CD4-positive, alpha-beta T cell treated with Interferon alpha-2 for 1 hour (primary cell): ENCODE results near the gene FLII.
"Not testable (repeated sequence)": the region's sequence is repeated elsewhere in the genome, so short reads cannot be mapped to it uniquely, and the experiment has no call there.

Experiments
- DNase-seq, 2 donors: peaks; one replicate each; pipeline ENCODE4 v3.0.0-alpha.2; 2020 to 2022

FLII gene

DNA sequence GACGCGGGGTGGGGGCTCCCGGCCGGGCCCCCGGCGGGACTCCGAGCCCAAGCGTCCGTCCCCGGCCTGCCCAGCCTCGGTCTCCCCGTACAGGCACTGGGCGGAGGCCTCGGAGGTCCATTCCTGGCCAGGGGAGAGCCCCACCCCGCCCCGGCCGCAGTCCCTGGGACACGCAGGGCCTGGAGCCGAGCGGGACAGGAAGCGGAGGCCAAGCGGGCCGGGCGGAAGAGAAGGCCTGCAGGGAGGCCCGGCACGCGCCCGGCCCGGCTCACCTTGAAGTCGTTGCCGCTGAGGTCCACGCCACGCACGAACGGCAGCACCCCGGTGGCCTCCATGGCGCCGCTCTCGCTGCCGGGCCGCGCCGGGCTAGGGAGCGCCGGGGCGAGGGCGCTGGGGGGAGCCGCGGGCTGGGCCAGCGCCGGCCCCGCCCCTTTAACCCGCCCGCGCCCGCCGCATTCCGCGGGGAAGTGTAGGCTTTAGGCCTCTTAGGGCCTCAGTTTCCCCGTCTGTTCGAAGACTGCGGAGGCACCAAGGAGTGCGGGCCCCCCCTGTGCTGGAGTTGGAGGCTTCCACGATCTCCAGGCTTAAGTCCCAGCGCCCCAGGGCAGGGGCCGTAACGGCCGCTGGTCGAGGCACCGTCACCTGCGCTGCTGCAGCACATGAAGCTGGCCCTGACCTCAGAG, at the start of gene FLII:
Gene FLII (minus strand): TSS at position 383 of the 683 bp plus-strand sequence. CDS start 48 bp downstream, at position 335.
- peak; percentile 12 to 60 for DNase-seq

DNA sequence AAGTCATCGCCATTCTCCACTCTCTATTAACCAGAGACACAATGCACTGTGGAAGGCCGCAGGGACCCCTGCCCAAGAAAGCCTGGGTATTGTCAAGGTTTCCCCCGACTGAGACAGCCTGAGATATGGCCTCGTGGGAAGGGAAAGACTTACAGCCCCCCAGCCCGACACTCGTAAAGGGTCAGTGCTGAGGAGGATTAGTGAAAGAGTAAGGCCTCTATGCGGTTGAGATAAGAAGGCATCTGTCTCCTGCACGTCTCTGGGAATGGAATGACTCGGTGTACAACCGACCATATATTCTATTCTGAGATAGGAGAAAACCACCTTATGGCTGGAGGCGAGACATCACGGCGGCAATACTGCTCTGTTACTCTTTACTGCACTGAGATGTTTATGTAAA, 44.7 kb upstream of the FLII start:
- DNase-seq: not testable (repeated sequence)

DNA sequence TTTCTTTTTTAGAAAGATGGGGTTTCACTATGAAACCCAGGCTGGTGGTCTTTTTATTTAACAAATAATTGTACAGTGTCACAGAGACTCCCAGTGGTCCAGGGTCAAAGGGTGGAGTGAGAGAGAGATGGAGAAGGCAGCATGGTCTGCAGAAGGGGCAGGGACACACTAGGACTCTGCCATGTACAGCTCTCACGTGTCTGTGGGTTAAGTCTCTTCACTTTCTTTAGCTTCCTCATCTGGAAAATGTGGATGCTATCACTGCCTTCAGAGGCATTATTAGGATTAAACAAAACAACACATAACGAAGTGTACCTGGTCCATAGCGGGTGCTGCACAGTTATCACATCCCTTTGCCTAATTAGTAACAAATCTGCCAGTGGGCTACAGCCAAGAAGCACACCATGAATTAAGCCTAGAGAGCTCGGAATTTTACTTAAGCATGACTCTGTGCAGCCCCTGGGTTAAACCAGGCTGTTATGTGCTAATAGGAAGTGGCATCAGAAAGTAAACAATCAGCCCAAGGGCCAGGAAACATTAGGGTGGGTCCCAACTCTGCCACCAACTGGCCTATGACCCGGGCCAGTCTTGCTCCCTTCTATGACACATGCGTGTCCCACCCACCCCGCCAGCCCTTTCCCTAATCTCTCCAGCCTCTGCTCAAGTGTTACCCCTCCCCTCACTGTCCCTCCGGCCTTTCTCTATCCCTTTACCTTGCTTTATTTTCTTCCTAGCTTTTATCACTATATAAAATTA, 42.4 kb upstream of the FLII start:
- peak in 1 of 2 donors; percentile 6 for DNase-seq

DNA sequence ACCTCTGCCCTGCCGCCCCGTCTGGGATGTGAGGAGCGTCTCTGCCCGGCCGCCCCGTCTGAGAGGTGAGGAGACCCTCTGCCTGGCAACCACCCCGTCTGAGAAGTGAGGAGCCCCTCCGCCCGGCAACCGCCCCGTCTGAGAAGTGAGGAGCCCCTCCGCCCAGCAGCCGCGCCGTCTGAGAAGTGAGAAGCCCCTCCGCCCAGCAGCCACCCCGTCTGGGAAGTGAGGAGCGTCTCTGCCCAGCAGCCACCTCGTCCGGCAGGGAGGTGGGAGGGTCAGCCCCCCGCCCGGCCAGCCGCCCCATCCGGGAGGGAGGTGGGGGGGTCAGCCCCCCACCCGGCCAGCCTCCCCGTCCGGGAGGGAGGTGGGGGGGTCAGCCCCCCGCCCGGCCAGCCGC, 39.5 kb upstream of the FLII start:
- DNase-seq: not testable (repeated sequence)

DNA sequence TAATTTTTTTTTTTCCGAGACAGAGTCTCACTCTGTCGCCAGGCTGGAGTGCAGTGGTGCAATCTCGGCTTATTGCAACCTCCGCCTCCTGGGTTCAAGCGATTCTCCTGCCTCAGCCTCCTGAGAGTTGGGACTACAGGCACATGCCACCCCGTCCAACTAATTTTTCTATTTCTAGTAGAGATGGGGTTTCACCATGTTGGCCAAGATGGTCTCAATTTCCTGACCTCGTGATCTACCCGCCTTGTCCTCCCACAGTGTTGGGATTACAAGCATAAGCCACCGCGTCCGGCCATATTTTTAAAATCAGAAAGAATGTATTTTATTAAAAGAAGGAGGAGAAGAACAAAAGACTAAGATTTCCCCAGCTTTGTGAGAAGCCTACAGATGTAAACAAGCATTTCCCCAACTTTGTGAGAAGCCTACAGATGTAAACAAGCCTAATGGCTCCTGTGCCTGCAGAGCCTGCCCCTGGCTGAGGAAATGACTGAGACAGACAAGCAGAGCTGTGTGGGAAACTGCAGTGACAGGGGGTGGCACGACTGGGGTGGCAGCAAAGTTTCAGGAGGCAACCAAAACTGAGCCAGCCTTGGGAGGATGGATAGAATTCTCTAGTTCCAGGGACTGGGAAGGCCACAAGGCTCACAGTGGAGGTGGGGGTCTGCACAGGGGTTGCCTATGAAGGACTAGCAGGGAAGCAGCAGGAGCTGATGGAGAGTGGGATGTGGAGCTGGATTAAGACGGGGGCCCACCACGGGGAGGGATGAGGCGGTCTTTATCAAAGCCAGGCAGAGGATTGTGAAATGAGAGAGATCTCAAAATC, 33.4 kb upstream of the FLII start:
- DNase-seq: no peak

DNA sequence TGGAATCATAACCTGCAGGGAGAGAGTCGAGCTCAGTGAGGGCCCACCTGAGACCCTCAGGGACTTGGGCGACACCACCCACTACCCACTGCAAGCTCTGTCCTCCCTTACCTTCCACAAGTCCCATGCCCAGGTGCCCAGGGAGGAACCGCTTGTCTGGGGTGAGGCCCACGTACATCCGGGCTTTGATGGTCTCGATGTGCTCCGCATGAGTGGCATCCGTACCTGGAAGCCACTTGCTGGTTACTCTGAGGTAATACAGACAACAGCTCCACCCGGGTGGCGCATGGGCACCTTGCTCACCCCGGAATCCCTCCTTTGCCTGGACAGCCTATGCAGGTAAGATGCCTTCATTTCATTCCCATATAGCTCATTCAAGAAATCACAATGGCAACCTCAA, 26.8 kb upstream of the FLII start:
- DNase-seq: no peak

DNA sequence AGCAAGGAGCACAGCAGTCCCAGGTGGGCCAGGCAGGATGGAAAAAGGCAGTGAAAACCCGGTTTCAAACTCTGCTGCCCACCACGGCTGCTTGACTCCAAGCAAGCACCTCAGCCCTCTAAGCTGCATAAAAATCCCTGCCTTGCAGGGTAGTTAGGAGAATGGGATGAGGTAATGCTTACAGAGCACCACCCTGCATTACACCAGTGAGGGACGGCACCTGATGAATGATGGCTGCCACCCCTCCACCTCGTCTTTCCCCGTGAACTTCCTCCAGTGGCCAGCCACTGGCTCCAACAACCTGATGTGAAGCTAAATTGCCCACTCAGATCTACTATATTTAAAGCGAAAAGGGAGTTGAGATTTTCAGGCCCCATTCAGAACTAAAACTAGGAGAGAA, 23.2 kb upstream of the FLII start:
- DNase-seq: no peak

DNA sequence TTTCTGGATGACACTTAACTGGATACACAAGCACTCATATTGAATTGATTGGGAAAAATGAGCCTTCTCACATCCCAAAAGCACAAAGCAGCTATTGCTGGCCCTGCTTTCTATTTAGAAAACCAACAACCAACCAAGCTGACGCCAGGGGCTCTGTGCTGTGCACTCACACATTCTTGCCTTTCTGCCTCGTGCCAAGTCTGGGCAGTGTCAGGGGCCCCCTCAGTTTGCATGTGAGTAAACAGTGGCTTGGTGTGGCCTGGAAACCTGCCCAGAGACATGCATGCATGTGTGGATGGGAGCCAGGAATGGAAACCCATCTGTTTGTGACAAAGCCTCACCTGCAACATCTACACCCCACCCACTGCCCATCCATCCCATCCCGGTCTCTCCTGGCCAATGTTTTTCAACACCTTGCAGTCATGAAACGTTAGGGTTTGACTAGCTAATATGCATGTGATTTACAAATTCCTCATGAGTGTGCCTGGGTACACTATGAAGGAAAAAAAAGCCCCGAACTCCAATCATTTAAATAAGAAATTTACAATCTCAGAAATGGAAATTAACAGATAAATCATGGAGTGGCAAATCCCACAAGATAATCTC, 22.3 kb upstream of the FLII start:
- DNase-seq: no peak

DNA sequence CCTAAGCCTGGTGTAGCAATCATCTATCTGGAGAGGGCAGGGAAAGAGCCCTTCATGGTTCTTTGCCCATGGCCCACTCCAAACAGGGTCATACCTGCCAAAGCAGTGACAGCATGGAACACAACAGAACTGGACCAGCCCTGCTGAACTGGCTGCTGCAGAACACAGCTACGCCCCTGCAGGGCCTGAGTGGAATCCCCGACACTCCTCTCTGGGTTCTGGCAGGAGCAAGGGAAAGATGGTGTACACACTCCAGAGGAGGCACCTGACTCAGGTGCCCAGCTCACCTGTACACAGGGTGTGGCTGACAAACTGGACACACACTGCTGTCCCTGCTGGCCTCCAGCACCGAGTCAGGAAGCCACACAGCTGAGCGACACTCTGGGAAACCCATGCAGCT, 21.7 kb upstream of the FLII start:
- no peak for DNase-seq

DNA sequence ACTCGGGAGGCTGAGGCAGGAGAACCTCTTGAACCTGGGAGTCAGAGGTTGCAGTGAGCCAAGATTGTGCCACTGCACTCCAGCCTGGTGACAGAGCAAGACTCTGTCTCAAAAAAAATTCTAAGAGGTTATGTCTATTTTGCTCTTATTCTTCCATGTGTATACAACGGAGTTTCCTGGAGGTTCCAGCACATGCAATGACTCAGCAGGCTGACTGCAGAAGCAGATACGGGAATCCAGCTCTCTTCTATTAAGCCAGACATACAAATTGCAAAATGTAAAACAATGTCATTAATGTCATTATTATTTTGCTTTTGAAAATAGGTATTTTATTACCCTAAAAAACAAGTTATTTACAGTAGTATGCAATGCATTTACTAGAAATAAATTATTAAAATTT, 20.3 kb upstream of the FLII start:
- no peak for DNase-seq

DNA sequence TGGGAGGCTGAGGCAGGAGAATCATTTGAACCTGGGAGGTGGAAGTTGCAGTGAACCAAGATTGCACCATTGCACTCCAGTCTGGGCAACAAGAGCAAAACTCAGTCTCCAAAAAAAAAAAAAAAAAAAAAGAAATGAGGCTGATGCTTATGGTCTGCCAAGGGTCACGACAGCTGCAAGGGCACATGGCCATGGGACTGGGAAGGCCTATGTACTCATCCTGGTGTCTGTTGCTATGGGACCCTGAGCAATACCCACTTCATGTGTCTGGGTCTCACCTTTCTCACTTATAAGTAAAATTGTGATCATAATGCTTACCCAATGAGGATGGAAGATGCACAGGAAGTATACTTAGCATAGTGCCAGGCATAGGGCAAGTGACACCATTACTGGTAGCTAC, 18.5 kb upstream of the FLII start:
- no peak for DNase-seq

DNA sequence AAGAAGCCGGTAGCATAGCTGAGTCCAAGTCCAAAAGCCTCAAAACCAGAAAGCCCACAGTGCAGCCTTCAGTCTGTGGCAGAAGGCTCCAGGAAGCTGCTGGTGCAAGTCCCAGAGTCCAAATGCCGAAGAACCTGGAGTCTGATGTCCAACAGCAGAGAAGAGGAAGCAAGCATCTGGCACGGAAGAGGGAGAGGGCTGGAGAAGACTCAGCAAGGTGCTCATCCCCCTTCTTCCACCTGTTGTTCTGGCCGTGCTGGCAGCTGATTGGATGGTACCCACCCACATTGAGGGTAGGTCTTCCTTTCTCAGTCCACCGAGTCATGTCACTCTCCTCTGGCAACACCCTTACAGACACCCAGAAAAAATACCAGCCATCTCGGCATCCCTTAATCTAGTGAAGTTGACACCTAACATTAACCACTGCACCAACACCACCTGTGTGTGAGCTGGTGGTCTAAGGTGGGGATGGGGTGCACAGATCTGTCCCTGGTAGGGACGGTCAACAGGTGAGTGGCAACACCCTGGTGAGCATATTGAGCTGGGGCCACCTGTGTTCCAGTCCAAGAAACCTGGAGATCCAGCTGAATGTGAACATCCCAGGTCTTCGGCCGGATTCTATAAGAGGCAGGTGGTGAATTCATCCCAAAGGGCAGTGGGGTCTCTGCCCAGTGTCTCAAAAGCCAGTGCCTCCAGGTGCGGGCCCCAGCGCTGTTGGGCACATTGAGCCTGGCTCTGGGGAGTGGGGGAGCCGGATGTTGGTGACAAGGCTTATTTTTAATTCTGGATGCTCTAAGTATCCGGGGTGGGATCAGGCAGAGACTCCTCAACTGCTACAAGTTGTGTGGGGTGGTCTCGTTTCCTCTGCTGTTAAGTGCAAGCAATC, 11.8 kb upstream of the FLII start:
- DNase-seq: no peak

DNA sequence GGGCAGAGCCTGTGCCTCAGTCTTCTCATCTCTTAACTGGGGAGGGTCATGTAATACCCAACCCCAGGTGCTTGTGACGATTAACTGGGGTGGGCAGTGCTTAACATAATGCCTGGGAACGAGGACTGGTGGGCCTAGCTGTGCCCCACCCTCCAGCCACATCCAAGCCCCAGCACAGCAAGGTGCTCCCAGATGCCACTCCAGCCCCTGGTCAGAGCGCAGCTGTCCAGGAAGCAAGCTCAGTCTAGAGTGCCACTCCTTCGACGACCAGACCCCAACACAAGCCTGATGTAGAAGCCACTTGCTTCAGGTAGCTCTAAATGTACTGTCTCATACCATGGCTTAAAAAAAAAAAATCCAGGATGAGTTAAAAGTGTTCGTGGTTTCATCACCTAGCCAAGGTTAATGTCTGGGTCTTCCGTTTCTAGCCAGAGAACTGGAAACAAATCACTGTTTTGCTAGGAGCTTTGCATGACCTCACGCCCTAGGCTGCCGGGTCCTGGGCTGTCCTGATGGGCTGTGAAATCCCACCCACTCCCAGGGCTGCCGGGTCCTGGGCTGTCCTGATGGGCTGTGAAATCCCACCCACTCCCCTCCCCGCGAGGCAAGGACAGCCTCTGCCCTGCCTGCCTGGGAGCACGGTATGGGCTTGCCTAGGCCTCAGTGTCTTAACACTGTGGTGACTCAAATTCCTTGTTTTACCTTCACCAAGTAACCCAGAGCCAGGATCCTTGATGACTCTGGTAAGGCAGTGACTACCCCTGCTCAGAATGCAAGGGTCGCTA, 9.6 kb upstream of the FLII start:
- DNase-seq: no peak

DNA sequence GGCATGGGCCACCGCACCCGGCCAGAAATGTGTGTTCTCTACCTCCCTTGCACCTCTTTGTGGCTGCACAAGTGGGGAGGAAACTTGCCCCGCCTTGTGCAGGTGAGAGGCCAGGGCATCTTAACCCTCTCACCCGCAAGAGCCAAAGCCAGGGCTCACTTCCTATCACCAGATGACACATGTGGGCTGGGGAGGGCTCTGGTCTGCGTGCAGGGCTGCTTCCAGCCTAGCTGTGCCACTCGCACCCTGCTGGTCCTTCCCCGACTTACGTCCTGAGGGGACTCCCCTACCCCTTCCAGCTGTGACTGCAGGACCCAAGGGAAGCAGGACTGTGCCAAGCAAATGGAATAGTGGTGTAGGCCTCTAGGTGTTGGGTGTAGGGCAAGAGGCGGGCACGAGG, 8.8 kb upstream of the FLII start:
- DNase-seq: no peak

DNA sequence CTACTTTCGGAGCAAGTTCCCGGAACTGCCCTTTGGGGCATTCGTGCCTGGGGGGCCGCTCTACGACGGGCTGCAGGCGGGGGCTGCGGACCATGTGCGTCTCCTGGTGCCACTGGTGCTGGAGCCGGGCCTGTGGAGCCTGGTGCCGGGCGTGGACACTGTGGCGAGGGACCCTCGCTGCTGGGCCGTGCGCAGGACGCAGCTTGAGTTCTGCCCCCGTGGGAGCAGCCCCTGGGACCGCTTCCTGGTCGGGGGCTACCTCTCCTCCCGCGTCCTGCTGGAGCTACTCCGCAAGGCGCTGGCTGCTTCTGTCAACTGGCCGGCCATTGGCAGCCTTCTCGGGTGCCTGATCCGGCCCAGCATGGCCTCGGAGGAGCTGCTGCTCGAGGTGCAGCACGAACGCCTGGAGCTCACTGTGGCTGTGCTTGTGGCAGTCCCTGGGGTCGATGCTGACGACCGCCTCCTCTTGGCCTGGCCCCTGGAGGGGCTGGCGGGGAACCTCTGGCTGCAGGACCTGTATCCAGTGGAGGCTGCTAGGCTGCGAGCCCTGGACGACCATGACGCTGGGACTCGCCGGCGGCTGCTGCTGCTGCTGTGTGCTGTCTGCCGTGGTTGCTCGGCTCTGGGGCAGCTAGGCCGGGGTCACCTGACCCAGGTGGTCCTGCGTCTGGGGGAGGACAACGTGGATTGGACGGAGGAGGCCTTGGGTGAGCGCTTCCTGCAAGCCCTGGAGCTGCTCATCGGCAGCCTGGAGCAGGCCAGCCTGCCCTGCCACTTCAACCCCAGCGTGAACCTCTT, 5.5 kb upstream of the FLII start:
- no peak for DNase-seq

DNA sequence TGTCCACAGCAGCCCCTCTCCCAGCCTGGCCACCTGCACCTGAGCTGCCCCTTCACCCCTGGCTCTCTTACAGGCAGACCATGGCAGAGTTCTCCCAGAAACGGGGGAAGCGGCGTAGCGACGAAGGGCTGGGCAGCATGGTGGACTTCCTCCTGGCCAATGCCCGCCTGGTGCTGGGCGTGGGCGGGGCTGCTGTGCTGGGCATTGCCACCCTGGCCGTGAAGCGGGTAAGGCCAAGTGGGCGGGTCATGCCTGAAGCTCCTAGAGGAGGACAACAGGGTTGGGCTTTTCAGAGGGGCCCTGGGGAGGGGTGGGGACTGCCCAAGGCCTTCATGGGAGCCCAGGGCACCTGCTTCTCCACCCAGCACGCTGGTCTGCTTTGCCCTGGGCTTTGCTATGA, 4.1 kb upstream of the FLII start:
- no peak for DNase-seq

DNA sequence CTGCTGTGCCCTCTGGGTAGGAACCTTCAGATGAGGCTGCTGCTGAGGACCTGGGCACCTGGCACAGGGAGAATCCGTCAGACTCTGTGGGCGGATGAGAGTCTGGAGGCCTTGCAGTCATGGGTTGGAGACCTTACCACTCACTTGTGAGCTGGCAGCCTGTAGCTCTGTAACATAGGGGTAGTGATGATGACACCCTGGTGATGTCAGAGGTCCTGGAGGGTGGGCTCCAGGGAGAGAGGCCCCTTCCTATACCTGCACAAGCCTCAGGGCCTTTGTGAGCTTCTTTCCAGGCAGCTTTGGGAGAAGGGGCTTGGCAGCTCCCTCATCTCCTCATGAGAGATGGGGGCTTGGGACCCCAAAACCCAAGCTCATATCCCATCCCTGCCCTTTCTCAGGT, 3.6 kb upstream of the FLII start:
- DNase-seq: no peak

DNA sequence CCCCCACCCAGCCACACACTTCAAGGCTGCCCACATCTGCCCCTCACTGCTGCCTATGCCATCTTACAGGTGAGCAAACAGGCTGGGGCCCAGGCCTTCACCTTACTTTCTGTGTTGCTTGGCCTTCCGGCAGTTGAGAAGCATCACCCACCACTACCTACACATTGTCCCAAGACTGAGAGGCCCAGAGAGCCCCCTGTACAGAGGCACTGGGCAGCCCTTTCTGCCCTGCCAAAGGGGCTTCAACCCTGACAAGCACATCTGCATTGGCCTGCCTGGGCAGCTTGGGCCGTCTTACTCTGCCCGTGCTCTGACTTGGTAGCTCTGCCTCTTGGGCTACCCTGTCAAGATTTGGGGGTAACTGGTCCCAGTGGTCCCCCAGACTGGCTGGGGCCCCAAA, 3.1 kb upstream of the FLII start:
- no peak for DNase-seq

DNA sequence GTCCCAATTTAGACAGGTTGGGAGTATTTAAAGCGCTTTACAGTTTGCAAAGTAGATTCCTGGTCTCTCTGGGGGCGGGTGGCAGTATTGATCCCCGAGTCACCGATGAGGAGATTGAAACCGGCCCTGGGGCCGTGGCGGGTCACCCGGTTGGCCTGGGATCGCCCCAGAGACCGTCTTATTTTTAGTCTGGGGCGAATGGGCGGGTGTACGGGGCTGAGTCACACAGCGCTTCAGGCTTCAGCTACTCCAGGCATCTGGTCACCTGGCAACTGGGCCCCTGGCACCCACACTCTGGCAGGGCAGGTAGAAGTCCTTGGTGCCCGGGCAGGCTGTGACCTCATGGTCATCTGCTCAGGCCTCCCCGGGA, 2.6 kb upstream of the FLII start:
- peak in 1 of 2 donors; percentile 22 for DNase-seq

DNA sequence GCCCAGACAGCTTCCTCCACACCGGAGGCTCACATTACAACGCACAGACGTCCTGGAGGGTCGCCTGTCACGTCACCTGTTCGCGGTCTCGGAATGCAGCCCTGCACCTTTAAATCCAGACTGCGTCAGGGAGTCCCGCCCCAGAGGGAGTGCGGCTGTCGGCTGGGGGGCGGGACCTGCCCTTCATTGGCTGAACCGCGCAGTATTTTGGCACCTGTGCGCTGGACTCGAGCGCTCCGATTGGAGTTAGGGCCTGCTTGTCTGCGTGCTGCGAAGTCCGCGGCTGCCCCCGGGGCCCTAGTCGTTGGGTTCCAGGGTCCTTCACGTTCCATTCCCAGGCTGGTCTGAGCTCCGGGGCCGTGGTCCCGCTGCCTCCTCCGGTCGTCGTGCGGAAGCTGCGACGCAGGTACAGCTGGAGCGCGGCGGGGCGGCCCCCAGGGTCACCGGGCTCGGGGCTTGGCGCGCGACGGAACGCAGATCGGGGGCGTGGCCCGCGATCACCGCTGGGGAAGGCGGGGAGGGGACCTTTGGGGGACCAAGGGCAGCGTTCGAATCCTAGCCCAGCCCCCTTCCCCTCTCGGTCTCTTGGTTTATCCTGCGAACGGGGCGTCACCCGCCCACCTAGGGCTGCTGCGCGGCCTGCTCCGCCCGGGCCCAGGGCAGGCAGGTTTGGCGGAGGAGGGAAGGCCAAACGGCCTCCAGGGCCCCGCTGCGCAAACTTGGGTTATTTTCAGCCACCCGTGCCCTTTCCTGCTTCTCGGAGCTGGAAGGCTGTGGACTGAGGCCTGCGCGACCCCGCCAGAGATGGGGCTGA, 2.0 kb upstream of the FLII start, which contains the start of gene MIEF2:
Gene MIEF2 (plus strand): TSS at position 331 of the 814 bp plus-strand sequence. CDS start 2,059 bp downstream, outside the sequence.
- peak; percentile 90 to 94 for DNase-seq
